Measurements from ENCODE around the gene AAGAB.

AAGAB gene

GRCh38 chr15:67212684-67213367, 41.6 kb downstream of the AAGAB start:
- DNase-seq (ENCODE audit: low read depth in 1 of 2, low spot score in 1 of 2): no peak

- DNase-seq (ENCODE audit: low read depth in 1 of 2, low spot score in 1 of 2): no peak
Measured at GRCh38 chr15:67210555-67211168, 43.8 kb downstream of the AAGAB start.

DNA sequence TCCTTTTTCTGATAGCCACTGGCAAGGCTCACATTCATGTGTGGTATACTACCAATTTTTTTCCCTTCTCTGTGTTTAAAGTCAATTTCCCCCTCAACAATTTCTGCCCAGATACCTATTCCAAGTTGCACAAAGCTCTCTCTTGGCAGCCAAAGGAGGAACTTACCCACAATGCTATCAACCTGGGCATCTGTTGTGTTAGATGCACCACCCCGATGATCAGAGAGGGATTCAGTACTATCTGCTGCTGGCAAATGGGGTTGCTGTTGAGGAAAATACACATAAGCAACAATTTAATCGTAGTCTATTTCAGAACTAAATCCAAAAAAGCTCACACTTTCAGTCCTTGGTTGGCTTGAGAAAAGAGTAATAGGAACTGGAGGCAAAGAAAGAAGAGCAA, 46.1 kb downstream of the AAGAB start:
- no peak for DNase-seq (ENCODE audit: low read depth in 1 of 2, low spot score in 1 of 2)

GRCh38 chr15:67207555-67208207, 46.8 kb downstream of the AAGAB start:
- no peak for DNase-seq (ENCODE audit: low read depth in 1 of 2, low spot score in 1 of 2)

DNA sequence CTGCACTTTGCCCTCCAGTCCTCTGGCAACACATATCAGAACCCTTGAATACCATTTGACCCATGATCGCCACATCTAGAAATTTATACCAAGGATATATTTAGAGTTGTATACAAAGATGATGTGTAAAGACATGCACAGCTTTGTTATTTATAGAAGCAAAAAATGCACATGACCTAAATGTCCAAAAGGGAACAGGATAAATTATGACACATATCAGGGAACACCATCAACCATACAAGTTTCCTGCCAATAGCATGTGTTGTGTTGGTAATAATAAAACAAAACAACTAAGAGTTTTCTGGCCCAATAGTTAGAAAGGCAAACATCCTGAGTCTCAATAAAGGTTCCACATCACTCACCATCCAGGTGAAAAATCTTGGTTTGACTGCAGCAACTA, 51.5 kb downstream of the AAGAB start:
- DNase-seq (ENCODE audit: low read depth in 1 of 2, low spot score in 1 of 2): no peak

GRCh38 chr15:67202091-67202490, 52.4 kb downstream of the AAGAB start:
- DNase-seq (ENCODE audit: low read depth in 1 of 2, low spot score in 1 of 2): no peak

DNA sequence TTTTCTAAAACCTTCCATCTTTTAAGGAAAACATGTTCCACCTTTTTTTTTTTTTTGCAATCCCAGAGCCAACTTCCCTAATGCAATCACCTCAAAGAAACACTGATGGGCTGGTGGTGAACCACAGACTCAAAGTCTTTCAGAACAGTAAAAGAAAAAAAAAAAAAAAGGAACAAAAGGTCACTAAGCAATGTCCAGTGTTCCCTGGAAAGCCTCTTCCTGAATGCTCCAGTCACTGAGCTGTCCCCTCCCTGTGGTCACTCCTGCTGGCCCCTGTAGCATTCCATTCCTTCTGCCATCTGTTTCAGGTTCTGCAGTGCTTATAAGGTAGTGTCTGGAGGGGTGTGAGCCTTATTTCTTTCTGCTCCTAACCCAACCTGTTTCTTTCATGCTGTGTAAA, 53.3 kb downstream of the AAGAB start:
- DNase-seq (ENCODE audit: low read depth in 1 of 2, low spot score in 1 of 2): no peak

- DNase-seq (ENCODE audit: low read depth in 1 of 2, low spot score in 1 of 2): no peak
Measured at GRCh38 chr15:67199881-67200763, 54.3 kb downstream of the AAGAB start.

DNA sequence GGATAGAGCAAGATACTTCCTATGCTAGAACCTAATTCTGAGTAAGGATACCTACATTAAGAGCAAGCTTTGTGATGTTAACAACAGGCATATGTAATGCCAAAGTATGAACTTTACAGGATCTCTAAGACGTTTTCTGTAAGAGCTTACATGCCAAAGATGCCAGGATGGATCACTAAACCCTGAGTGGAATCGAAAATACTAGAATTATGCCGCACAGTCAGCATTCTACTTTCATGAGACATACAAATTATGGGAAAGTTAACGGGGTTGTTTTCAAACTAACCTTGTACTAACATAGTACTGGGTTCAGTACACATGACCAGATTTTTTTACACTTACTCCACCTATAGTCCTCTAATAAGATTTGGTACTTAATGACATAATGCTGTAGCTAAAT, 55.1 kb downstream of the AAGAB start:
- DNase-seq (ENCODE audit: low read depth in 1 of 2, low spot score in 1 of 2): no peak

GRCh38 chr15:67198157-67198754, 56.2 kb downstream of the AAGAB start:
- DNase-seq (ENCODE audit: low read depth in 1 of 2, low spot score in 1 of 2): no peak

DNA sequence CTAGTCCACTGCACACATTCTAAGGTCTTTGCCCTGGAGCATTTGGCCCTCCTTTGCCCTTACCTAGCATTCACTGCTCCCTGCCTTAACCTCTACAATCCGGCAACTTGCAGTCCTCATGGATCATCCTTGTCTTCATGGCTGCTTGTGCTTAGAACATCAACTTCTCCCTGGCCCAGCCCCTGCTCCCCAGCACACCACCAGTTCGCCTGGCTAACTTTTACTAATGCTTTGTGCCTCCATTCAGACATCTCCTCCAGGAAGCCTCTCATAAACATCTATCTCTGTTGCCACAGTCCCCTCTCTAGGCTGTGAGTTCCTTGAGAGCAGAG, 57.1 kb downstream of the AAGAB start:
- no peak for DNase-seq (ENCODE audit: low read depth in 1 of 2, low spot score in 1 of 2)

DNA sequence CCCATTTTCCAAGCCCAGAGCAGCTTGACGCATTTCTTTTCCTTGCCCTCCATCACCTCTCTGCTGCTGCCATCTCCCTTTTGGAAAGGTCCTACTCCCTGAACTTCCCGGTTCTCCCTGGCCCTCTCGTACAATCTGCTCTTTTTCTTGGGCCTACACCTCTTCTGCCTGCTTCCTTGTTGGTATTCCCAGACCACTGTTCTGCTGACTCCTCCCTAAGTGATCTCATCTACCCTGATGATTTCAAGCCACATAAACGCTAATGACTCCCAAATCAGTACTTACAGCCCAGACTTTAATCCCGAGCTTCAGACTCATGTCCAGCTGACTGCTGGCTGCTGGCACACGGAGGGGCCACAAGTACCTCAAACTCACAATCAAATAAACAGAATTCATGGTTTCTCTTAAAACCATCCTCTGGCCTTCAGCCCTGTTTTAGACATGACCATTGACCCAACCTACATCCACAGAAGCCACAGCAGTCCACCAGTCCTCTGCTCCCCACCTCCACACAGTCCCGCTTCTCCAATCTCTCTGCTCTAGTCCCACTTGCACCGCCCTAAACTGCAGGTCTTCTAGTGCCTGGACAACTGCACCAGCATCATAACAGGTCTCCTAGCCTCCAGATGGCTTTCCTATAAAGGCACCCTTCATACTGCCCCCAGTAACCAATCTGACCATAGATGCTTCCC, 57.6 kb downstream of the AAGAB start:
- no peak for DNase-seq (ENCODE audit: low read depth in 1 of 2, low spot score in 1 of 2)

DNA sequence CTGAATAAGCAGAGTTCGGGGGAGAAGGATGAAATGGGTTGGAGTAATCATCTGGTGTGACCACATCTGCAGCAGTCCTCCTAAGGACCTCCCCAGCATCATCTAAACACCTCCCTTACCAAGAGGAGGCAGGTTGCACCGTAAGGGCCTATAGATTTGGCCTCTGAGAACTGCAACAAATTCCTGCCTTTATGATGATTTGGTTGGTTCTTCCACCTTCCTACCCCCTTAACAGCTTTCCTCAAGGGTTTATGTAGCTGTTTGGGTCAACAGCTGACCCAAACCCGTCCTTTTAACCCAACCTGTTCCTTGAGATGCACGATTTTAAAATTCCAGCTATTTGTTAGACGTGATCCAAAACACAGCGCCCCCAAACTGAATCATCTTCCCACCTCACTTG, 58.2 kb downstream of the AAGAB start:
- DNase-seq (ENCODE audit: low read depth in 1 of 2, low spot score in 1 of 2): no peak

- DNase-seq (ENCODE audit: low read depth in 1 of 2, low spot score in 1 of 2): no peak
Measured at GRCh38 chr15:67195305-67195704, 59.2 kb downstream of the AAGAB start.

GRCh38 chr15:67194171-67195114, 60.0 kb downstream of the AAGAB start:
- DNase-seq (ENCODE audit: low read depth in 1 of 2, low spot score in 1 of 2): no peak

DNA sequence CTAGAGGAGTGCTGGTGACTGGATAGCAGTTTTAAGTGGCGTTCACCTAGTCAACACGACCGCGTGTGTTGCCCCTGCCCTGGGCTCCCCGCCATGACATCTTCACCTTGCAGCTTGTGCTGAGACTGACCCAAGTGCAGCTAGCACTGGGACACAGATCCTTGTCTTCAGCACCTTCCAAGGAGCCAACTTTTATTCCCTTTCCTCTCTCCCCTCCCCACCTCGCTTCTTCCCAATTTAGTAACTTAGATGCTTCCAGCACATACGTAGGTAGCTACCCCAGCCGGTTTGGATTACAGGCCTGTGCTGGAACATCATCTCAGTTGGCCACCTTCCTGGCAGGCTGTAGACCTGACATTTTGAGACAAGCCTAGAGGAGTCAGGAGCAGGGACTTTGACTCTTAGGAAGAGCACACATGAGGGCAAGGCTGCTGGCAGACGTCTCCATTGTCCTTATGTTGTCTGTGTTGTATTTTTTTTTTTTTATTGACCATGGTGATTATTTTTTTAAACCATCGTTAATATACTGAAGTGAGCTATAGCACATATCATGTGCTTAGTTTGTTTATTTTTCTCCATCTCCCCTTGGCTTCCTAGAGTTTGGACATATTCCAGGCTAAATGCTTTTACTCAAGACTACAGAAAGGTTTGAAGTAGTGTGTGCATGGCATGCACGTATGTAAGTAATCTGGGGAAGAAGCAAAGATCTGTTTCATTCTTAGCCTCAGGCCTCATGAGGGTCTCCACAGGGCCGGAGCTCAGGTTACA, 61.1 kb downstream of the AAGAB start:
- no peak for DNase-seq (ENCODE audit: low read depth in 1 of 2, low spot score in 1 of 2)

DNA sequence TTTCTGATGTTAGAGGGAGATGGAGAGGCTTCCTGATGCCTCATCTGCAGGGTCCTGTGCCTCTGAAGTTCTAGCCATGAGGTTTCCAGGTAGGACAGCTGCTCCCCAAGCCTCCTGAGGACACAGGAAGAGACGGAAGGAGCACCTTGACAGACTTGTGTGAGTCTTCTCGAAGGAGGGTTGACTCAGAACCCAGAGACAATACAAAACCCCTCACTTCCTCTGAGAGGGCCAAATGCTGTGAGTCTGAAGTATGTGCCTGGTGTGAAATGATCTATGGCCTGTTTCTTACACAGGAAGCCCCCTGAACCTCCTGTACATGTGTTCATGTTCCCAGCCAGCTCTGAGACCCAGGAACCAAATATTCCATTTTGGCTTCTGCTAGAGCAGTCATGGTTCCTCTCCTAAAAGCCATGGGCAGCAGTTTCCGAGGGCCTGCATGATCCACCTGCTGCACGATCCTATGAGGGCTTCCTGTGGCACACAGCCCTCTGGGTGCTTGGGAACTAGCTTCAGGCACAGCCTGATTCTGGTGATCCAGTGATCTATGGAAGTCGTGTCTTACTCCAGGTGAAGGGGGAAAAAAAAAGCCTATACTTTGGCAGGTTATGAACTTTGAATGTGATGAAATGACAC, 62.2 kb downstream of the AAGAB start:
- no peak for DNase-seq (ENCODE audit: low read depth in 1 of 2, low spot score in 1 of 2)

DNA sequence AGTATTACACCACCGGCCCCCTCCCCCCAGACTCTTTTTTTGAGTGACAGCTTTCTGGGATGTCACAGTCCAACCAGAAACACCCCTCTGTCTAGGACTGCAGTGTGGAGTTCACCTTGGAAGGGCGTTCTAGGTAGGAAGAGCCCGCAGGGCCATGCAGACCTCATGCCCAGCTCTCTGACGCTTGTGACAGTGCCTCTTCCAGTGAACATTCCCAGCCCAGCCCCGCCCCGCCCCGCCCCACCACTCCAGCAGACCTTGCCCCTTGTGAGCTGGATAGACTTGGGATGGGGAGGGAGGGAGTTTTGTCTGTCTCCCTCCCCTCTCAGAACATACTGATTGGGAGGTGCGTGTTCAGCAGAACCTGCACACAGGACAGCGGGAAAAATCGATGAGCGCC, 63.6 kb downstream of the AAGAB start:
- DNase-seq (ENCODE audit: low read depth in 1 of 2, low spot score in 1 of 2): no peak

Measured in activated T-helper 1 cell treated with anti-CD3 and anti-CD28 coated beads, Interleukin-2, amount 50 U/mL, for 16 hours (primary cell).